22Rv1 (cell line): ENCODE data around the gene RNF133.
"Not testable (repeated sequence)": the region's sequence is repeated elsewhere in the genome, so short reads cannot be mapped to it uniquely, and the experiment has no call there.

Source experiments
- H3K27ac ChIP-seq: fragments of 450-650 bp; 2 replicates; pipeline ENCODE4 v1.5.1; 2017
- CTCF ChIP-seq: fragments of 450-650 bp; IDR thresholded peaks from 2 replicates; pipeline ENCODE4 v1.5.1; 2017; ENCODE audit warnings: mild to moderate bottlenecking
- ZFX ChIP-seq: fragments of 450-650 bp; IDR thresholded peaks from 2 replicates; pipeline ENCODE4 v1.6.1; 2017; ENCODE audit warnings: antibody characterized with exemption, borderline replicate concordance

The RNF133 gene

GRCh38 chr7:122691569-122692235, 7.2 kb downstream of the RNF133 start:
- no peak for TF ChIP-seq CTCF
- no peak for TF ChIP-seq ZFX
- H3K27ac ChIP-seq, result no peak overlapping the region

- no peak for TF ChIP-seq ZFX
- TF ChIP-seq CTCF, result no peak
- no peak overlapping the region for H3K27ac ChIP-seq
These were observed 9.4 kb downstream of the RNF133 start for GRCh38 chr7:122689346-122690109.

- TF ChIP-seq CTCF (no peak), ZFX (no peak)
- H3K27ac ChIP-seq, result no peak overlapping the region
These were observed 10.4 kb downstream of the RNF133 start for GRCh38 chr7:122688400-122688998.

- TF ChIP-seq CTCF, result no peak
- no peak for TF ChIP-seq ZFX
- H3K27ac ChIP-seq, result no peak overlapping the region
These were observed 12.5 kb downstream of the RNF133 start for GRCh38 chr7:122686360-122686878.

- TF ChIP-seq ZFX, result no peak
- TF ChIP-seq CTCF, result no peak
- H3K27ac ChIP-seq, result no peak overlapping the region
These were observed 14.4 kb downstream of the RNF133 start for GRCh38 chr7:122684504-122684903.

GRCh38 chr7:122682815-122683550, 15.9 kb downstream of the RNF133 start:
- no peak for TF ChIP-seq ZFX
- no peak for TF ChIP-seq CTCF

GRCh38 chr7:122681186-122681585, 17.7 kb downstream of the RNF133 start:
- H3K27ac ChIP-seq, result not testable (repeated sequence)

More at GRCh38 chr7:122682815-122683550, 15.9 kb downstream of the RNF133 start:
- H3K27ac ChIP-seq, result no peak overlapping the region
